Body of pancreas (tissue), 4 donors: ENCODE data around the gene KRTAP4-1.

Source experiments
- POLR2A ChIP-seq, 3 donors: fragments of 450-650 bp; IDR thresholded peaks; one replicate each; pipeline ENCODE4 v1.6.1; 2016; ENCODE audit warnings: antibody characterized with exemption in 3 of 3, mild to moderate bottlenecking in 2 of 3
- TF ChIP-seq, protein P1 (sequence below), 7 experiments: fragments of 450-650 bp in 4 of 7; fragments of 200-600 bp in 3 of 7; sonication (generic) in 3 of 7; IDR thresholded peaks; one replicate each; pipeline ENCODE4 v1.5.1; 2016 to 2019; ENCODE audit warnings: antibody characterized with exemption in 7 of 7

DNA sequence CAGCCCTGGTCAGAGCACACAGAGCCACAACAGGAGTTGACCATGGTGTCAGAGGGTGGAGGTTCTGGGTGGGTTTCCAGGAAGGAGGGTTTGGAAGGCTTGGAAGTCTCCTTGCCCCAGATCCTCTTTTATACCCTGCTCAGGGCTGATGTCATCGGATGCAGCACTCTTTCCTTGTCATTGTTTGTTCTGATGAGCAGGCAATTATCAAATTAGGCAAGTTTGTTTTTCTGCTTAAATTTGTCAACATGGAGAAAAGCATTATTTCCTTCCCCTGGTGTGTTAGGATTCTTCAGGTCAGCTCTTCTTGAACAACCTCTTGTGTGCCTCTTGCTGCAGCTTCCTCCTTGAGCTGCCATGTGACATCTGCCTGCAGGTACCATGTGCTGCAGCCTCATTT lies 24.1 kb downstream of the KRTAP4-1 start, which contains the start of gene KRTAP4-4:
- TF ChIP-seq, protein P1, sequence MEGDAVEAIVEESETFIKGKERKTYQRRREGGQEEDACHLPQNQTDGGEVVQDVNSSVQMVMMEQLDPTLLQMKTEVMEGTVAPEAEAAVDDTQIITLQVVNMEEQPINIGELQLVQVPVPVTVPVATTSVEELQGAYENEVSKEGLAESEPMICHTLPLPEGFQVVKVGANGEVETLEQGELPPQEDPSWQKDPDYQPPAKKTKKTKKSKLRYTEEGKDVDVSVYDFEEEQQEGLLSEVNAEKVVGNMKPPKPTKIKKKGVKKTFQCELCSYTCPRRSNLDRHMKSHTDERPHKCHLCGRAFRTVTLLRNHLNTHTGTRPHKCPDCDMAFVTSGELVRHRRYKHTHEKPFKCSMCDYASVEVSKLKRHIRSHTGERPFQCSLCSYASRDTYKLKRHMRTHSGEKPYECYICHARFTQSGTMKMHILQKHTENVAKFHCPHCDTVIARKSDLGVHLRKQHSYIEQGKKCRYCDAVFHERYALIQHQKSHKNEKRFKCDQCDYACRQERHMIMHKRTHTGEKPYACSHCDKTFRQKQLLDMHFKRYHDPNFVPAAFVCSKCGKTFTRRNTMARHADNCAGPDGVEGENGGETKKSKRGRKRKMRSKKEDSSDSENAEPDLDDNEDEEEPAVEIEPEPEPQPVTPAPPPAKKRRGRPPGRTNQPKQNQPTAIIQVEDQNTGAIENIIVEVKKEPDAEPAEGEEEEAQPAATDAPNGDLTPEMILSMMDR (IDR thresholded peaks at IDR 0.05): no peak
- no peak for TF ChIP-seq POLR2A (IDR thresholded peaks at IDR 0.05)
